HepG2 (cell line): ENCODE data around the gene FGA.

Experiments
- POLR2A ChIP-seq, 2 experiments: IDR thresholded peaks; 2 replicates each; pipeline ENCODE4 v1.6.1; 2011; ENCODE audit warnings: low read depth in 2 of 2, low read length in 2 of 2, mild to moderate bottlenecking in 1 of 2, moderate library complexity in 1 of 2; ENCODE audit not compliant: insufficient read depth in 1 of 2
- SMARCE1 ChIP-seq: fragments of 450-650 bp; IDR thresholded peaks from 2 replicates; pipeline ENCODE4 v1.6.1; 2017; ENCODE audit warnings: borderline replicate concordance
- ZNF776 ChIP-seq: sonication (generic); formaldehyde crosslinking; IDR thresholded peaks from 2 replicates; pipeline ENCODE4 v1.4.0; 2020; ENCODE audit warnings: mild to moderate bottlenecking, missing genetic modification reagents
- TF ChIP-seq, protein P1 (sequence below): sonication (generic); formaldehyde crosslinking; IDR thresholded peaks from 2 replicates; pipeline ENCODE4 v1.5.0; 2020; ENCODE audit warnings: mild to moderate bottlenecking, missing genetic modification reagents, moderate library complexity

DNA sequence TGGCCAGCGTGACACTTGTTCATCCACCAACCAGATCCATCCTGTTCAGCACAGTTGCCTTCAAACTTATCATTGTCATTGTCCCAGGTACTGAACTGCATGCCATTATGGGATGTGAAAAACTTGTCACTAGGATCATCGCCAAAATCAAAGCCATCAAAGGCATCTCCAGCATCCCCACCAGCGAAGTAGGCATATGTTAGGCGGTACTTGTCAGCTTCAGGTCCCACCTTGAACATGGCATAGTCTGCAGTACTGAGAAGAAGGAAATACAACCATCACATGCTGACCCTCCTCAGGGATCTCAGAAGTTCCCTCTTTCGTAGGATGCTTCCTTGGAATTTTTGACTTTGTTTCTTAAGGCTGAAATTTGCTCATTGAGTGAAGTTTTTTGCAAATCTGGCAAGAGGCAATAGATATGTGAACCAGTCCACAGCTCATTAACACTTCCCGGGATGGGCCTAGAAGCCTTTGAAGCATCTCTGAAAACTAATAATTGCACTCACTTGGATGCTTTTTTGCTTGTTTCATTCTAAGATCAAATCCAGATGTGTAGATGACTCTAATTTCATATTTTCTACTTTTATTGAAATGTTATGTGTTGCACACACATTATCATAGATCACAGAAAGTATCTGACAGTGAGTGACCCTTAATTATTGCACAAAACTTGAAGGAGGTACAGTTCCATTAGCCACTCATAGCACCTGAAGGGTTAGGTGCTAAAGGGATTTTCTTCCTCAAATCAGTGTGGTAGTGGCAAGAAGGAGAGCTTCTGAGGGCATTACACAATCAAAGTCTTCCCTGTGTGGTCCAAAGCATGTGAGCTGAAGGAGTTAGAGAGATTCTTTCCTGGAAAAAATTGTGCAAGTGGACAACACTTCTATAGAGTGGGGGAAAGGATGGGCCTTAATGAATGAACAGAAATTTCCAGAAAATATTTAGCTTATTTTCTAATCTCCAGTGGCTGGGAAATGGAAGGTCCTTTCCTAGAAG lies 16.5 kb upstream of the FGA start:
- TF ChIP-seq POLR2A (IDR thresholded peaks at IDR 0.05; ENCODE audit: insufficient read depth in 1 of 2, low read depth in 2 of 2, low read length in 2 of 2) (peak; percentile 40 to 45; a peak in 2 of 4 replicates), SMARCE1 (no peak), ZNF776 (CRISPR knock-in tag) (no peak)
- TF ChIP-seq, protein P1, sequence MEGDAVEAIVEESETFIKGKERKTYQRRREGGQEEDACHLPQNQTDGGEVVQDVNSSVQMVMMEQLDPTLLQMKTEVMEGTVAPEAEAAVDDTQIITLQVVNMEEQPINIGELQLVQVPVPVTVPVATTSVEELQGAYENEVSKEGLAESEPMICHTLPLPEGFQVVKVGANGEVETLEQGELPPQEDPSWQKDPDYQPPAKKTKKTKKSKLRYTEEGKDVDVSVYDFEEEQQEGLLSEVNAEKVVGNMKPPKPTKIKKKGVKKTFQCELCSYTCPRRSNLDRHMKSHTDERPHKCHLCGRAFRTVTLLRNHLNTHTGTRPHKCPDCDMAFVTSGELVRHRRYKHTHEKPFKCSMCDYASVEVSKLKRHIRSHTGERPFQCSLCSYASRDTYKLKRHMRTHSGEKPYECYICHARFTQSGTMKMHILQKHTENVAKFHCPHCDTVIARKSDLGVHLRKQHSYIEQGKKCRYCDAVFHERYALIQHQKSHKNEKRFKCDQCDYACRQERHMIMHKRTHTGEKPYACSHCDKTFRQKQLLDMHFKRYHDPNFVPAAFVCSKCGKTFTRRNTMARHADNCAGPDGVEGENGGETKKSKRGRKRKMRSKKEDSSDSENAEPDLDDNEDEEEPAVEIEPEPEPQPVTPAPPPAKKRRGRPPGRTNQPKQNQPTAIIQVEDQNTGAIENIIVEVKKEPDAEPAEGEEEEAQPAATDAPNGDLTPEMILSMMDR (CRISPR knock-in tag): no peak
